ENCODE data around the gene B4GALNT1.

- TF ChIP-seq CTCF (optimal IDR thresholded peaks at IDR 0.05 in 1 of 3, IDR thresholded peaks at IDR 0.05 in 1 of 3, conservative IDR thresholded peaks at IDR 0.05 in 1 of 3; ENCODE audit: extremely low read depth in 1 of 3, insufficient read depth in 2 of 3, low read length in 3 of 3) (no peak), EZH2 (IDR thresholded peaks at IDR 0.05; ENCODE audit: low read length) (no peak)
Observed at GRCh38 chr12:57657744-57658143, 24.7 kb upstream of the B4GALNT1 start.

Data from keratinocyte (primary cell).